IPS-15b (cell line): ENCODE results near the gene ATP13A1.
A peak's percentile ranks its signal among the peaks of the same experiment; 100 is the strongest.

ENCODE experiments used
- H3K27me3 ChIP-seq: one replicate; pipeline ENCODE4 v1.6.1; 2013; ENCODE audit warnings: low read length; ENCODE audit not compliant: control insufficient read depth, insufficient read depth
- H3K36me3 ChIP-seq: one replicate; pipeline ENCODE4 v1.6.1; 2013; ENCODE audit warnings: low read length; ENCODE audit not compliant: control insufficient read depth, insufficient read depth
- H3K4me1 ChIP-seq: one replicate; pipeline ENCODE4 v1.6.1; 2013; ENCODE audit warnings: mild to moderate bottlenecking, low read length; ENCODE audit not compliant: control insufficient read depth, insufficient read depth
- H3K4me3 ChIP-seq: one replicate; pipeline ENCODE4 v1.5.1; 2013; ENCODE audit warnings: low read depth, low read length
- H3K9ac ChIP-seq: one replicate; pipeline ENCODE4 v1.6.1; 2013; ENCODE audit warnings: low read depth, mild to moderate bottlenecking, low read length
- H3K9me3 ChIP-seq: one replicate; pipeline ENCODE4 v1.6.1; 2013; ENCODE audit warnings: mild to moderate bottlenecking, low read length; ENCODE audit not compliant: control insufficient read depth, insufficient read depth

Gene ATP13A1

GRCh38 chr19:19636573-19637185 is 26.8 kb downstream of the ATP13A1 start:
- H3K9me3 ChIP-seq: no peaks in the 10 kb centered on the region
- no peak overlapping the region for H3K9ac ChIP-seq
- no peaks in the 10 kb centered on the region for H3K27me3 ChIP-seq
- peak overlapping the region; percentile 37 for H3K4me3 ChIP-seq
- no peaks in the 10 kb centered on the region for H3K4me1 ChIP-seq
- H3K36me3 ChIP-seq: peaks cover 15% of the 10 kb centered on the region

GRCh38 chr19:19635313-19635702 is 28.2 kb downstream of the ATP13A1 start:
- H3K36me3 ChIP-seq: peaks cover 15% of the 10 kb centered on the region
- no peak overlapping the region for H3K4me3 ChIP-seq
- H3K9ac ChIP-seq: no peak overlapping the region
- H3K9me3 ChIP-seq: no peaks in the 10 kb centered on the region
- no peaks in the 10 kb centered on the region for H3K27me3 ChIP-seq
- no peaks in the 10 kb centered on the region for H3K4me1 ChIP-seq

GRCh38 chr19:19634516-19635312 is 28.8 kb downstream of the ATP13A1 start:
- H3K36me3 ChIP-seq: peaks cover 15% of the 10 kb centered on the region
- H3K27me3 ChIP-seq: no peaks in the 10 kb centered on the region
- H3K4me3 ChIP-seq: no peak overlapping the region
- no peaks in the 10 kb centered on the region for H3K4me1 ChIP-seq
- H3K9ac ChIP-seq: no peak overlapping the region
- no peaks in the 10 kb centered on the region for H3K9me3 ChIP-seq

- Histone ChIP-seq H3K9me3 (no peaks in the 10 kb centered on the region), H3K27me3 (no peaks in the 10 kb centered on the region), H3K9ac (no peak overlapping the region), H3K4me3 (no peak overlapping the region), H3K4me1 (no peaks in the 10 kb centered on the region), H3K36me3 (peaks cover 15% of the 10 kb centered on the region)
Observed at GRCh38 chr19:19633711-19634515, 29.6 kb downstream of the ATP13A1 start.

- H3K27me3 ChIP-seq: no peaks in the 10 kb centered on the region
- H3K36me3 ChIP-seq: peaks cover 15% of the 10 kb centered on the region
- H3K4me1 ChIP-seq: no peaks in the 10 kb centered on the region
- H3K9me3 ChIP-seq: no peaks in the 10 kb centered on the region
- no peak overlapping the region for H3K9ac ChIP-seq
- no peak overlapping the region for H3K4me3 ChIP-seq
Observed at GRCh38 chr19:19632661-19633060, 30.8 kb downstream of the ATP13A1 start.

GRCh38 chr19:19631346-19631745 is 32.1 kb downstream of the ATP13A1 start:
- H3K36me3 ChIP-seq: peaks cover 12% of the 10 kb centered on the region
- peaks cover 2% of the 10 kb centered on the region for H3K4me1 ChIP-seq
- no peak overlapping the region for H3K4me3 ChIP-seq
- H3K9ac ChIP-seq: no peak overlapping the region
- no peaks in the 10 kb centered on the region for H3K27me3 ChIP-seq
- no peaks in the 10 kb centered on the region for H3K9me3 ChIP-seq

GRCh38 chr19:19630426-19630825 is 33.0 kb downstream of the ATP13A1 start:
- Histone ChIP-seq H3K4me1 (peaks cover 2% of the 10 kb centered on the region), H3K36me3 (peaks cover 12% of the 10 kb centered on the region), H3K9ac (no peak overlapping the region), H3K27me3 (no peaks in the 10 kb centered on the region), H3K9me3 (no peaks in the 10 kb centered on the region), H3K4me3 (no peak overlapping the region)

GRCh38 chr19:19630062-19630414 is 33.4 kb downstream of the ATP13A1 start:
- Histone ChIP-seq H3K9ac (no peak overlapping the region), H3K9me3 (no peaks in the 10 kb centered on the region), H3K4me1 (peaks cover 2% of the 10 kb centered on the region), H3K27me3 (no peaks in the 10 kb centered on the region), H3K36me3 (peaks cover 12% of the 10 kb centered on the region), H3K4me3 (no peak overlapping the region)

GRCh38 chr19:19628501-19629134 is 34.9 kb downstream of the ATP13A1 start:
- Histone ChIP-seq H3K9ac (peak overlapping the region; percentile 47), H3K36me3 (peaks cover 11% of the 10 kb centered on the region), H3K4me3 (peak overlapping the region; percentile 54), H3K4me1 (peaks cover 2% of the 10 kb centered on the region), H3K9me3 (no peaks in the 10 kb centered on the region), H3K27me3 (no peaks in the 10 kb centered on the region)

GRCh38 chr19:19627621-19628500 is 35.6 kb downstream of the ATP13A1 start, which contains the start of gene LPAR2:
Gene LPAR2 (minus strand): TSS chr19:19628220. CDS start chr19:19627275, 945 bp downstream.
- Histone ChIP-seq H3K9ac (peak within 1 kb of the TSS; percentile 76), H3K36me3 (peaks cover 11% of the 10 kb centered on the region), H3K4me1 (peaks cover 2% of the 10 kb centered on the region), H3K4me3 (peak within 1 kb of the TSS; percentile 70), H3K9me3 (no peaks in the 10 kb centered on the region), H3K27me3 (no peaks in the 10 kb centered on the region)
